AG10803 (cell line): ENCODE measurements around the gene RFLNA.
A peak's percentile ranks its signal among the peaks of the same experiment; 100 is the strongest.

ENCODE experiments used
- DNase-seq: peaks from one replicate; pipeline ENCODE4 v3.0.0; 2010; ENCODE audit warnings: low read depth
- H3K4me3 ChIP-seq: 2 replicates; pipeline ENCODE4 v1.5.1; 2011; ENCODE audit warnings: mild to moderate bottlenecking, low read length, control low read depth
- CTCF ChIP-seq: conservative IDR thresholded peaks from 2 replicates; pipeline ENCODE4 v1.5.1; 2011; ENCODE audit warnings: mild to moderate bottlenecking, low read length, control low read depth, inconsistent platforms

Gene RFLNA

GRCh38 chr12:124357616-124358015 is 62.7 kb downstream of the RFLNA start:
- no peak for TF ChIP-seq CTCF
- no peak for DNase-seq
- no peak overlapping the region for H3K4me3 ChIP-seq

GRCh38 chr12:124358572-124358971 is 63.7 kb downstream of the RFLNA start:
- no peak for DNase-seq
- H3K4me3 ChIP-seq = no peak overlapping the region
- TF ChIP-seq CTCF = no peak

GRCh38 chr12:124359671-124360581 is 65.0 kb downstream of the RFLNA start:
- TF ChIP-seq CTCF = no peak
- peak; percentile 22 for DNase-seq
- H3K4me3 ChIP-seq = no peak overlapping the region

- peak; percentile 54 for DNase-seq
- TF ChIP-seq CTCF = no peak
- H3K4me3 ChIP-seq = no peak overlapping the region
Observed at GRCh38 chr12:124361074-124361970, 66.4 kb downstream of the RFLNA start.

GRCh38 chr12:124361996-124362395 is 67.1 kb downstream of the RFLNA start:
- TF ChIP-seq CTCF = no peak
- H3K4me3 ChIP-seq = no peak overlapping the region
- no peak for DNase-seq

- DNase-seq = no peak
- no peak overlapping the region for H3K4me3 ChIP-seq
- TF ChIP-seq CTCF = no peak
Observed at GRCh38 chr12:124363353-124363965, 68.6 kb downstream of the RFLNA start.
